ENCODE data around the gene VPS13C. TPM values are rescaled to one million over a fixed set of nuclear protein-coding genes. Genes with fewer than 3 reads are reported as not detected.

Gene VPS13C
- total and polyA plus RNA-seq, 2 experiments from 2014 or later: 6.7 to 60.9 TPM

- Histone ChIP-seq H3K27me3 (no peaks in the 10 kb centered on the region), H3K4me3 (no peak overlapping the region), H3K4me1 (ENCODE audit: insufficient read depth) (peaks cover 6% of the 10 kb centered on the region), H3K9me2 (replicated peaks; ENCODE audit: insufficient read depth) (no peaks in the 10 kb centered on the region), H3K36me3 (replicated peaks; ENCODE audit: insufficient read depth, low read depth) (no peaks in the 10 kb centered on the region), H3K9me3 (ENCODE audit: low read depth) (no peaks in the 10 kb centered on the region), H3K4me2 (no peak overlapping the region), H4K20me1 (ENCODE audit: insufficient read depth, poor library complexity, severe bottlenecking) (no peaks in the 10 kb centered on the region), H2AFZ (no peak overlapping the region), H3K27ac (no peak overlapping the region), H3K79me2 (no peaks in the 10 kb centered on the region)
- no peak for TF ChIP-seq EZH2 (IDR thresholded peaks at IDR 0.05; ENCODE audit: borderline replicate concordance)
- TF ChIP-seq EZH2phosphoT487 (IDR thresholded peaks at IDR 0.05; ENCODE audit: low read depth, severe bottlenecking, unreplicated experiment): no peak
- TF ChIP-seq, protein P1, sequence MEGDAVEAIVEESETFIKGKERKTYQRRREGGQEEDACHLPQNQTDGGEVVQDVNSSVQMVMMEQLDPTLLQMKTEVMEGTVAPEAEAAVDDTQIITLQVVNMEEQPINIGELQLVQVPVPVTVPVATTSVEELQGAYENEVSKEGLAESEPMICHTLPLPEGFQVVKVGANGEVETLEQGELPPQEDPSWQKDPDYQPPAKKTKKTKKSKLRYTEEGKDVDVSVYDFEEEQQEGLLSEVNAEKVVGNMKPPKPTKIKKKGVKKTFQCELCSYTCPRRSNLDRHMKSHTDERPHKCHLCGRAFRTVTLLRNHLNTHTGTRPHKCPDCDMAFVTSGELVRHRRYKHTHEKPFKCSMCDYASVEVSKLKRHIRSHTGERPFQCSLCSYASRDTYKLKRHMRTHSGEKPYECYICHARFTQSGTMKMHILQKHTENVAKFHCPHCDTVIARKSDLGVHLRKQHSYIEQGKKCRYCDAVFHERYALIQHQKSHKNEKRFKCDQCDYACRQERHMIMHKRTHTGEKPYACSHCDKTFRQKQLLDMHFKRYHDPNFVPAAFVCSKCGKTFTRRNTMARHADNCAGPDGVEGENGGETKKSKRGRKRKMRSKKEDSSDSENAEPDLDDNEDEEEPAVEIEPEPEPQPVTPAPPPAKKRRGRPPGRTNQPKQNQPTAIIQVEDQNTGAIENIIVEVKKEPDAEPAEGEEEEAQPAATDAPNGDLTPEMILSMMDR (IDR thresholded peaks at IDR 0.05; ENCODE audit: poor library complexity): no peak
- 69% methylated on average over 5 of the region's 5 CpGs for WGBS (ENCODE audit: low lambda C conversion rate, missing lambda C conversion rate)
- no peak for DNase-seq (ENCODE audit: low spot score)
Measured at GRCh38 chr15:62104846-62105245, 44.6 kb upstream of the VPS13C start.

- DNase-seq (ENCODE audit: low spot score): no peak
- TF ChIP-seq EZH2phosphoT487 (IDR thresholded peaks at IDR 0.05; ENCODE audit: low read depth, severe bottlenecking, unreplicated experiment) (no peak), EZH2 (IDR thresholded peaks at IDR 0.05; ENCODE audit: borderline replicate concordance) (no peak)
- TF ChIP-seq, protein P1 (IDR thresholded peaks at IDR 0.05; ENCODE audit: poor library complexity): no peak
- H3K4me3 ChIP-seq: no peak overlapping the region
- H3K79me2 ChIP-seq: no peaks in the 10 kb centered on the region
- H3K36me3 ChIP-seq (replicated peaks; ENCODE audit: insufficient read depth, low read depth): no peaks in the 10 kb centered on the region
- H3K4me1 ChIP-seq (ENCODE audit: insufficient read depth): peaks cover 4% of the 10 kb centered on the region
- WGBS (ENCODE audit: low lambda C conversion rate, missing lambda C conversion rate): 78% methylated on average over 3 of the region's 3 CpGs
- no peaks in the 10 kb centered on the region for H3K27me3 ChIP-seq
- no peak overlapping the region for H3K4me2 ChIP-seq
- H3K27ac ChIP-seq: no peak overlapping the region
- no peaks in the 10 kb centered on the region for H4K20me1 ChIP-seq (ENCODE audit: insufficient read depth, poor library complexity, severe bottlenecking)
- H3K9me3 ChIP-seq (ENCODE audit: low read depth): no peaks in the 10 kb centered on the region
- H3K9me2 ChIP-seq (replicated peaks; ENCODE audit: insufficient read depth): no peaks in the 10 kb centered on the region
- H2AFZ ChIP-seq: no peak overlapping the region
Measured at GRCh38 chr15:62104401-62104800, 44.2 kb upstream of the VPS13C start.

- Histone ChIP-seq H3K9me3 (ENCODE audit: low read depth) (no peaks in the 10 kb centered on the region), H2AFZ (no peak overlapping the region), H3K79me2 (no peaks in the 10 kb centered on the region), H3K9me2 (replicated peaks; ENCODE audit: insufficient read depth) (no peaks in the 10 kb centered on the region), H3K27ac (no peak overlapping the region), H3K4me1 (ENCODE audit: insufficient read depth) (peaks cover 4% of the 10 kb centered on the region), H3K36me3 (replicated peaks; ENCODE audit: insufficient read depth, low read depth) (no peaks in the 10 kb centered on the region), H3K27me3 (no peaks in the 10 kb centered on the region), H4K20me1 (ENCODE audit: insufficient read depth, poor library complexity, severe bottlenecking) (no peaks in the 10 kb centered on the region), H3K4me2 (no peak overlapping the region), H3K4me3 (no peak overlapping the region)
- no peak for DNase-seq (ENCODE audit: low spot score)
- TF ChIP-seq, protein P1 (IDR thresholded peaks at IDR 0.05; ENCODE audit: poor library complexity): no peak
- TF ChIP-seq EZH2phosphoT487 (IDR thresholded peaks at IDR 0.05; ENCODE audit: low read depth, severe bottlenecking, unreplicated experiment): no peak
- no peak for TF ChIP-seq EZH2 (IDR thresholded peaks at IDR 0.05; ENCODE audit: borderline replicate concordance)
- WGBS (ENCODE audit: low lambda C conversion rate, missing lambda C conversion rate): 90% methylated on average over 7 of the region's 7 CpGs
Measured at GRCh38 chr15:62103431-62103830, 43.2 kb upstream of the VPS13C start.

Data from hepatocyte (in vitro differentiated cells).